Measurements from ENCODE around the gene RRP36. TPM values are rescaled to one million over a fixed set of nuclear protein-coding genes. Genes with fewer than 3 reads are reported as not detected.

The RRP36 gene
- total and polyA plus RNA-seq, 9 of the 15 experiments (the other 6 are each of a cell fraction or from before 2014, with no cell fraction given), result 27.6 to 150 (median 114) TPM

- TF ChIP-seq NCOA1 (IDR thresholded peaks at IDR 0.05; ENCODE audit: low read depth), result no peak
- no peak for TF ChIP-seq TOE1 (IDR thresholded peaks at IDR 0.05; ENCODE audit: borderline replicate concordance)
- no peak for TF ChIP-seq TOE1 (CRISPR knock-in tag; IDR thresholded peaks at IDR 0.05; ENCODE audit: borderline replicate concordance, low read depth)
- no peak for TF ChIP-seq CEBPG (CRISPR knock-in tag; IDR thresholded peaks at IDR 0.05)
- TF ChIP-seq CEBPG (tag; conservative IDR thresholded peaks at IDR 0.05 in 1 of 2, IDR thresholded peaks at IDR 0.05 in 1 of 2), result no peak
- no peak for TF ChIP-seq SAFB (IDR thresholded peaks at IDR 0.05; ENCODE audit: borderline replicate concordance, low read depth, low read length)
- TF ChIP-seq MTA3 (IDR thresholded peaks at IDR 0.05; ENCODE audit: borderline replicate concordance), result no peak
- no peak for TF ChIP-seq ZNF175 (CRISPR knock-in tag; IDR thresholded peaks at IDR 0.05; ENCODE audit: low read depth)
- no peak for TF ChIP-seq THAP12 (CRISPR knock-in tag; IDR thresholded peaks at IDR 0.05)
- TF ChIP-seq MBD2 (IDR thresholded peaks at IDR 0.05; ENCODE audit: borderline replicate concordance, low read depth), result no peak
- no peak for TF ChIP-seq ZNF3 (CRISPR knock-in tag; IDR thresholded peaks at IDR 0.05)
- no peak for TF ChIP-seq HDAC1 (IDR thresholded peaks at IDR 0.05)
- TF ChIP-seq FOXJ2 (tag; IDR thresholded peaks at IDR 0.05), result peak; percentile 75; the same call in 1 of the 2 replicates
- TF ChIP-seq GABPA (tag; conservative IDR thresholded peaks at IDR 0.05; ENCODE audit: low read depth), result no peak
- no peak for TF ChIP-seq RNF2 (IDR thresholded peaks at IDR 0.05)
- TF ChIP-seq MEF2A (IDR thresholded peaks at IDR 0.05; ENCODE audit: control insufficient read depth, low read depth, low read length), result no peak
- no peak for TF ChIP-seq MAFF (IDR thresholded peaks at IDR 0.05; ENCODE audit: low read length)
- TF ChIP-seq MLX (CRISPR knock-in tag; conservative IDR thresholded peaks at IDR 0.05), result no peak
- no peak for TF ChIP-seq U2AF2 (optimal IDR thresholded peaks at IDR 0.05; ENCODE audit: low read depth, low read length)
Measured at GRCh38 chr6:43070028-43070632, 48.7 kb downstream of the RRP36 start (continued).

Measured in K562 (cell line).